ENCODE data around the gene HTRA3. TPM values are rescaled to one million over a fixed set of nuclear protein-coding genes. Genes with fewer than 3 reads are reported as not detected.

HTRA3 gene
- polyA plus RNA-seq, 1 donor: 7.2 TPM

DNA sequence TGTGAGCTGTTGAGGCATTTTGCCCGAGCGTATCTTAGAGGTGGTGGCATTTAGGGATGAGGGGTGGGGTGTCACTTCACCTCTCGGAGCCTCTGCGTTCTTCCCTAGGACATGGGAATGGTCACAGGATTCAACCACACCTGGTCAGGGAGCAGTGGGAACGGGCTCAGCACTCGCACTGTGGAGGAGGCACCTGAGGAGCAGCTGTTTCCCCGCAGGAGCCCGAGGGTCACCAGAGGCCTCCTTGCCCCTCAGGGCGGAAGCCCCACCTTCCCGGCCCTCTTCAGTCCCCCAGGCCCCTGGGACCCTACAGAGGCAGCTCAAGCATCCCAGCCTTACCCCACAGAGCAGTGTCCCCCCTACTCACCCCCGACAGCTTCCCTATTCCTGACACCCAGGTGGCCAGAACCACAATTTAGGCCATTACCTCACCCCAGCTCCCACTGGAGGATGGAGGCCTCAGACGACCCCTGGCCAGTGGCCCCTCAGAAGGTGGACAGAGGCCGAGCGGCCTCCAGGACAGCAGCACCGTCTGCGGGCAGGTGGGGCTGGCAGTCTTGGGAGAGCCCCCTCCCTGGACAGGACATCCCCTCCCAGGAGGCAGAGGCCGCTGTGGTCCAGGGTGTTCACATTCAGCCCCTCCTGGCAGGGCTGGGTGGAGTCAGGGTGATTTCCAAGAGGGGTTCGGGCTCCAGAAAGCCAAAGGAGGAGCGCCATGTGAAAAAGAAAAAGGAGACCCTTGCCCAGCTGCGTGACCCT lies 4.2 kb upstream of the HTRA3 start:
- DNase-seq: no peak

DNA sequence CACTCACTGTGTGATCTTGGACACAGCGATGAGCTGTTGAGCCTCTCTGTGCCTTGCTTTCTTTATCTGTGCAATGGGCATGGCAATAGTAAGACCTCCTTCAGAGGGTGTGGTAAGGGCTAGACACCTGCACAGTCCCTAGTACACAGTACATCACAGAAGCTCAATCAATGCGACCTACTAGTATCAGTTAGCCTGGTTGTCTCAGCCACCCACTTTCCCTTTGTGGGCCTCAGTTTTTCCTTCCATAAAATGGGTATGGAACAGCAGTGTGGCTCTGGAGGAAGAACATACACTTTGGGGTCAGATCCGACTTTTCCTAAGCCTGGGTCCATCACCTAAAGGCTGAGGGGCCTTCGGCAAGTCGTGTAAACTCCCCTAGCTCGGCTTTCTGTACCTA lies 3.5 kb upstream of the HTRA3 start:
- no peak for DNase-seq

GRCh38 chr4:8266508-8266907 lies 3.0 kb upstream of the HTRA3 start:
- no peak for DNase-seq

DNA sequence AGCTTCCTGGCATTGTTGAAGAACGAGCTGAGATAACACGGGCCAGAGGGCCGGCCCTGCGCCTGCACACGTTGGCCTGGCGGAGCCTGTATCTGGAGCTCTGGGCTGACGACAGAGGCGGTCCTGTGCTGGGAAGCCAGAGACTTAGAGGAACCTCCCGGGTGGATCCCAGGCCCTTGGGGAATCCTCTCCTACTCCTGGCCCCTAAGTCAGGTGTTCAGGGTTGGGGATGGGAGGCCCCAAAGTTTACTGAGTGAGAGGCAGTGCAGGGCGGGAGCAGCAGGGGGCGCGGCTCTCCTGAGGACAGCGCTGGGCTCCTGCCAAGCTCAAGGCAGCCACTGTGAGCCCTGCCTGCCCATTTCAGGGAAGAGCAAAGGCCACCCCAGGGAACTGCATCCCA lies 2.5 kb upstream of the HTRA3 start:
- no peak for DNase-seq

DNA sequence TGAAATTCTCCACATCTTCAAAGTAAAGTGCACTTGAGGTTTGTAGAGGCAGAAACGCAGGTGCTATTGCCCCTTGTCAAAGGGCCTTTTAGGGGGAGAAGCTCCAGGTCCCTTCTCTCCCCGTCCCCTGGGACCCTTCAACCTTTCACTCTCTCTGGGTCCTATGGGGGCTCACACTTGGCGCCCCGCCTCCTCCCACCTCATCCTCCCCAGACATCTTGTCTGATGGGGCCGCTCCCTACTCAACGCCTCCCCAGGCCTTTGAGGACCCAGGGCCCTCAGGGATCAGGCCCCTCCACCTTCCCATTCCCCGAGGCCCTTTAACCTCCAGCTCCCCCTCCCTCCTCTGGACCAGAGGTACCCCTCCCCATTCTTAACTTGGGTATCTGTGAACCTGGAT lies 1.3 kb upstream of the HTRA3 start:
- DNase-seq: no peak

DNA sequence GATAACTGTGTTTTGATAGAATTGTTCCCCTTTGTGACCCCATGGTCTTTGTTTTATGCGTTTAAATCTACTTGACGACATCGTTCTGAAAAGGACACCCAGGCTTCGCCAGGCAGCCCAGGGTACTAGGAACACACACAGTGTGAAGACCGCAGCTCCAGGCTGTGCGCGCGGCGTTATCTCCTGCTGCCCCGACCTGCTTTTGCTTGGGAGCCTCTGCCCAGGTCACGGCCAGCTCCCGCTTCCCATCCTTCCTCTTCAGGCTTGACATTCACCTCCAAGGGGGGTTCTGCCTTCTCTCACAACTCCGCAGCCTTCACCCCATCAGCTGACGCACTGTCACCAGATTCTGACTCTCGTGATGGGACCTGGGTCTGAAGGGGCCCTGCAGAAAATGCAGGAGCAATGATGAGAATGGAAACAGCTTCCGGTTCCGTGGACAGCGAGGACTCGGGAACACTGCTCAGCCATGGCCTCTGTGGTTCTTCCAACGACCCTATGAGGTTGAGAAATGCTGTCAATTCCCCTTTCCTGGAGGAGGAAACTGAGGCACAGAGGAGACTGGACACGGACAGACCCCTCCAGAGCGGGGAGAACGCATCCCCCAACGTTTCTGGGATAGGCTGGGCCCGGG lies 536 bp upstream of the HTRA3 start:
- DNase-seq: no peak

- DNase-seq: no peak
These were observed 841 bp downstream of the HTRA3 start for GRCh38 chr4:8270418-8270771.

DNA sequence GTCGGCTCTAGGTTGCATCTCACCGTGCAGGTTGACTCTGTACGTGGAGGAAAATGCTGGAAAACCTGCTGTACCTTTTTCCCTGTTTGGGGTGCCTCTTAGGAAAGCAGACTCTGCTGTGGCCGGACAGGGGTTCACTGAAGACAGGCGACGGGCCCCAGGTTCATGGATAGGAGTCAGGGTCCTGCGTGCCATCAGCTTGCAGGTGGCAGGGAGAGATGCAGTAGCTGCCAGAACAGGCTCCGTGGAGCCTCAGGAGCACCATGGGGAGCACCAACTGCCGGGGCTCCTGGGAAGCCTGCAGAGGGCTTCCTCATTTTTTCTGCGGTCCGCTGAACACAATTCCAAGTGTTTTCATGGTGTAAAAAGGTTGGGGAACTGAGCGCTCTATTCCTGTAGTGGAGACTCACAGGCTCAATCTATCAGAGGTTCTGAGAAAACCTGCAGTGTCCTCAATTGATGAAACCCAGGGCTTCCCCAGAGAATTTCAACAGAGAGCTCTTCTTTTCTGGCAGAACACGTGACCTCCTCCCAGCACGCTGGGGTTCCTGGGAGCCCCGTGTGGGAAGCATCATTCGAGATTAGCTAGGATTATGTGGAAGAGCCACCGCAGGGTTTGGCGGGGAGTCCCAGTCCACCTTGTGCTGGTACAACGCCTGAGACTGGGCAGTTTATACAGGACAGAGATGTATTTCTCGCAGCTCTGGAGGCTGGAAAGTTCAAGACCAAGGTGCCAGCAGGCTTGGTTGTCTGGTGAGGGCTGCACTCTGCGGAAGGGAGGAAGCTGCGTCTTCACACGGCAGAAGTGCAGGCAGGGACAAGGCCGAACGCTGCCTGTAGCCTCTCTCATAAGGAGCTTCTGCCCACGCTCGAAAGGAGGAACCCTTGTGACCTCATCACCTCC lies 1.6 kb downstream of the HTRA3 start:
- DNase-seq: no peak

GRCh38 chr4:8271821-8272220 lies 2.3 kb downstream of the HTRA3 start:
- no peak for DNase-seq

DNA sequence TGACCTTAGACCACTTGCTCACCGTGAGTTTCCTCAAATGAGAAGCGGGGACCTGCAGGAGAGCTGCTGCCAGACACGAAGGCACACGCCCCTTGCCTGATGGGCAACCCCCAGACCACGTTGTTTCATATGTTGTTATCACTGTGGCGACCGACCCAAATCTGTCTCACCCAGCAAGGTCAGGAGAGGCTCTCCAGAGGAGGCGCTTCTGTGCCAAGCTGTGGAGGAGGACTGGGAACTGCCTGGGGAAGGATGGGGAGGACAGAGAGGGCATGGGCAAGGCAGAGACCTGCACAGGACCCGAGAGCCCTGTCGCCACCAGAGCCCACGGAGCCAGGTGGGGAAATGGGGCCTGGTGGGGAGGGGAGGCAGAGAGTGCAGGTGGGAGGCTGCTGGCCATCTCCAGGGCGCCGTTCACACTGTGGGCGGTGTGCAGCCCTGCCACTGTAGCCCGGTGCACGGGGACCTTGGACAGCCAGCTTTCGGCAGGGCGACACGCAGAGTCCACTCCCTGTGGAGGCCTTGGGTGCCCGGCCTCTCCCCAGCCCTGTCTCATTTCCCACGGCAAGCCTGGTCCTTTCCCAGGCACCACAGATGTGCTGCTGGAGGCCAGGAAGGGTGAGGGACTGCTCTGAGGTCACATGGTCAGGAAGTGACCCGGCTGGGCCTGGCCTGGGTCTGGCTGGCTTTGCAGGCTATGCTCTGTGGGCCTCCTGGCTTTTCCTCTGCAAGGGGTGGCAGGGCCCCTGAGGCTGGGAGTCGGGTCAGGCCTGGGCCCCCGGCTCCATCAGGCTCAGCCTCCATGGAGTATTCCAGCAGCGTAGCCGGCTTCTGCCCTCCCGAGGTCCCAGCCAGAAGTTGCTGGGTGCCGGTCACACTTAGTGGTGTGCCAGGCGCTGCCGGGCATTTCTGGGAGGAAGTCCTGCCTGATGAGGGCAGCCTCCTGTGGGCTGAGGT lies 3.2 kb downstream of the HTRA3 start:
- DNase-seq: no peak

DNA sequence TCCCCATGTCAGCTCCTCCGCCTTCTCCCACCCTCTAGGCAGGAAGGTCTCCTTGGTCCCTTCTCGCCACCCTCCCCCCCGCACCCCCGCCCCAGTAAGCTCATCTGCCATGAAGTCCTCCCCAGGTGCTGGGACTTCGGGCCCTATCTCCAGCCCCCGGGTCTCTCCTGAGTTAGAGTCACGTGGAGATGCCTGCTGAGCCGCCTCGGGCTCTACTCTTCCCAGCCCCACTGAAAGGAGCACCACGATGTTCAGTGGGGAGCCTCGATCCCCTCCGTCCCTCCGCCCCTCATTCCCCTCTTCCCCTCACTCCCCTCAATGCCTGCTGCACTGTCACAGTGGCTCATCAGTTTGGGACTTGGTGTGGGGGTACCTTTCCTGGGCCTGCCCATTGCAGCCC lies 3.9 kb downstream of the HTRA3 start:
- DNase-seq: no peak

DNA sequence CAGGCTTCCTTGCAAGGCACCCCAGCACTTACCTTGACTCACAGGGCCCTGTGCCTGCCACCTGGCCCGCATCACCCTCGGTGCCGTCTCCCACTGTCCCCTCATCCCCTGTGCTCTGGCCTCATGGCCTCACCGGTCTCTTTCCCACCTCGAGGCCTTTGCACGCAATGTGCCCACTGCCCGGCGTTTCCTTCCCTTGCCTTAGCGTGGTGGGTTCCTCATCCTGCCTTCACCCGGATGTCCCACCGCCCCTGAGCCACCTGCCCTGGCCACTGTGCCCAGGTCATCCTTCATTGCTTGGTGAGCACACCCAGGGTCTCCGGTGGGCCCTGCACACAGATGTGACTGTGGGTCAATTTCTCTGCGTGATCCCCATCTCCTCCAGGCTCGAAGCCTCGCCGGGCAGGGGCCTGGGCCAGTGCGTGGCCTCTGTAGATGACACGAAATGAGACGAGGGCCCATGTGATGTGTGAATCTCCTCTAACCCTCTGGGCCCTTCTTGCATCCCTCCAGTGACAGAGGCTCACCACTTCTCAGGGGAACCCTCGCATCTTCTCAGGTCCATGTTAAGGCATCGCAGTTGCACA lies 4.6 kb downstream of the HTRA3 start:
- DNase-seq: no peak

DNA sequence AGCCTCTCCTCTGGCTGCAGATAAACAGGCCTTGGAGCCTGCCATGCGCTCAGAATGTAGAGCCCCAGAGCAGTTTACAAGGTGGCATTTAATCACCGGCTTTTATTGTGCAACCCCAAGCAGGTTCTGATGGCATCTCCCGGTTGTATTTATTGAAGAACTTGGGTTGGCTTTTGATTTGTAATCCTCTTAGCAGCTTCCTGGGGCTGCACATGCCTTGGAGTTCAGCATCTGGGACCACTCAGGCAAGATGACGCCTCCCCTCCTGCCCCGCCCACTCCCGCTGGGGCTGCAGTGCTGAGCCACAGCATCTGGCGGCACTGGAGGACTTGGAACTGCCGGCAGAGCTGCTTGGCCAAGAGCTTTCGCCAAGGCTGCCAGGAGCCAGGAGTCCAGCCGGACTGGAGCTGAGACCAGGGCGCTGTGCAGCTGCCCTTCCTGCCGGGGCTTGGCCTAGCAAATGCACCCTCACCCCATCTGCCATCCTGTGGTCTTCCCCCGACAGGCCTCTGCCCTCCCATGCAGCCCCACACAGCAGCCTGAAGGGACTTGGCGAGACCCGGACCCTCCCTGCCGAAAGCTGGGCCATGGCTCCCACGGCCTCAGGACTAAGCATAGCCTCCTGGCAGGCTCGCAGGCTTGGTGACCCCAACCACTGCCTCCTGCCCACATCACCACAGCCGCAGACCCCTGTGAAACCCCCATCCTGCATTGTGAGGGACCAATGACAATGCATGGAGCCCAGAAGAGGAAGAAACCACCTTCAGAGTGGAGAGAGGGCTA lies 5.4 kb downstream of the HTRA3 start:
- DNase-seq: peak; percentile 91

DNA sequence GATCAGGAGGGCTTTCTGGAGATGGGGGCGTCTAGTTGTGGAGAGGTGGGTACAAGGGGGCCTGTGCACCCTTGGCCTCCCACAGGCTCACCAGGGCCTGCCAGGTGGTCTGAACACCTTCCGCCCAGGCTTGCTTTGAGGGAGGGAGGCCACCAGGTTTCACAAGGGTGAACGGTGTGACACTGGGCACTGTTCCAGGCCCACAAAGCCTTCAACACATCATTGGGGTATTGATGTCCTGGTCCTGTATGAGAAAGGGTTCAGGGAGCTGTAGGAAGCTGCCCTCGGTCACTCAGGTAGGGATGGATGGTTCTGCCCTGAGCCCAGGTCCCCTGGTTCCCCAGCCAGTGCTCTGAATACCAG lies 6.0 kb downstream of the HTRA3 start:
- no peak for DNase-seq

- no peak for DNase-seq
These were observed 7.0 kb downstream of the HTRA3 start for GRCh38 chr4:8276358-8277240.

- DNase-seq: no peak
These were observed 7.9 kb downstream of the HTRA3 start for GRCh38 chr4:8277356-8278008.

GRCh38 chr4:8278009-8278395 lies 8.4 kb downstream of the HTRA3 start:
- no peak for DNase-seq

GRCh38 chr4:8278421-8279287 lies 9.1 kb downstream of the HTRA3 start:
- no peak for DNase-seq
